GM18909 (cell line): ENCODE data around the gene POM121C.
A peak's percentile ranks its signal among the peaks of the same experiment; 100 is the strongest.
"Not testable (repeated sequence)": the region's sequence is repeated elsewhere in the genome, so short reads cannot be mapped to it uniquely, and the experiment has no call there.

Experiments
- ATAC-seq: cut with Tn5 transposase; IDR thresholded peaks from one replicate; pipeline ENCODE4 v1.9.1; 2021; ENCODE audit warnings: mild to moderate bottlenecking; ENCODE audit not compliant: unreplicated experiment, poor library complexity

POM121C gene

GRCh38 chr7:75442101-75442464 lies 44.0 kb downstream of the POM121C start:
- ATAC-seq: peak; percentile 51

DNA sequence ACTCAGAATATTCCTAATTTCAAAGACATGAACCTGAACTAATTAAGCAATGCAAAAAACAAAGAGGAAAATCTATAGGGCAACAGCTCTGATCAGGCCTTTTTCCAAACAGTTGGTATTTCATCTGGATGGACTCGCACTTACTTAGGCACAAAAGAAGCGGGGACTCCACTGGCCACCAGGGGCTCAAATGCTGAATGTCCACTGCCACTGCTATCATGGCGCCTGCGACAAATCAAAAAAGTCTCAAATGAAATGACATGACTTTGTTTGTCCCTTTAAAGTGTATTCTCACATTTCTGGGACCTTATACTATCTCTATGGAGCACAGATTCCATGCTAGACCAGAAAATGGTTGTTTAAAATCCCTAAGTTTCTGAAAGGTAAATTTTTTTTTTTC lies 47.1 kb downstream of the POM121C start:
- not testable (repeated sequence) for ATAC-seq

DNA sequence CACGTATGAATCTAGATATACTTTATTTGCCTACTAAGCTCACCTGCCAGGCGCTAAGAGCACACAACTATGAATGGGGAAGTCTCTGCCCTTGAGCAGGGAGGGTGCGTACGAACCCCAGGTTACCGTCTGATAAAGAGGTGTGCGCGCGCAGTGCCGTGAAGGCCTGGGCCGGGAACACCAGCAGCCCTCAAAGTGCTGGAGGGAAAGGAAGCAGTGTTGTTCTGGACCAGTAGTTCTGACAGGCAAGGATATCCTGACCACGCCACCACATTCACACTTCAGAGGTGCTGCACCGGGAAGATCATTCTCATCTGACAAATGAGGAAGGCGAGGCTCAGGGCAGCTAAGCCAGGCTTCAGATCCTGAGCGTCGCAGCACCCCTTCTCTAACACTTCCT lies 62.6 kb downstream of the POM121C start:
- ATAC-seq: not testable (repeated sequence)

DNA sequence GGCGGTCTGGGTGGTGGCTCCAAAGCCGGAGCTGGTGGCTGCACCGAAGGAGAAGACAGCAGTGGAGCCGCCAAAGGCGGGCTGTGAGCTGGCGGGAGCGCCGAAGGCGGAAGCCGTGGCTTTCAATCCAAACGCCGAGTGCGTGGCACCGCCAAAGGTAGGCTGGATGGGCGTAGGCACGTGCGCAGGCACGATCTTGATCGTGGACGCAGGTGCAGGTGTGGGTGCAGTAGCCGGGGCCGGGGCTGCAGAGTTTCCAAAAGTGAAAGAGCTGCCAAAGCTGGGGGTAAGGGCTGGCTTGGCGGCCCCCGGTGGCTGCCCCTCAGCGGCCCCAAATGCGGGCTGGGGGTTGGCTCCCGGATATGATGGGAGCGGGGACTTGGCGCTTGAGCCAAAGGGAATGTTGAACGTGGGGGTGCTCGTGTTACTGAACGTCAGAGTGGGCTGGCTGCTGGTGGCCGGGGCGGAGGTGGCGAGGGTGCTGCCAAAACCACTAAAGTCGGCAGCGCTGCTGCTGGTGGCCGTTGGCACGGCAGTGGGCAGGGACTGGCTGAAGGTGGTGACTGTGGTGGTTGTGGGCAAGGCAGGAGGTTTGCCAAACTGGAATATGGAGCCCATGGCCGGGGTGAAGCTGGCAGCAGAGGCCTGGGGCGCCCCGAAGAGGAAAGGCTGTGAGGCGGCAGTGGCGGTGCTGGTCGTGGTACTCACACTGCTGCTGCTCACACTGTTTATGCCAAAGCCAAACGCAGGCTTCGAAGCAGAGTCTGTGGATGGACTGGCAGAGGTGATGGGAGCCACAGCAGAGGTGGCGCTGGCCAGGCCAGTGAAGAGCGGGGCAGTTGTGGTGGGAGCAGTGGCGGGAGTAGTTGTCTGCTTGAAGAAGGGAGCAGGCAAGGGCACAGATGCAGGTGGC lies 64.0 kb downstream of the POM121C start:
- ATAC-seq: not testable (repeated sequence)

- ATAC-seq: not testable (repeated sequence)
Observed at GRCh38 chr7:75420152-75420551, 65.9 kb downstream of the POM121C start.

GRCh38 chr7:75419693-75420092 lies 66.4 kb downstream of the POM121C start:
- ATAC-seq: not testable (repeated sequence)

DNA sequence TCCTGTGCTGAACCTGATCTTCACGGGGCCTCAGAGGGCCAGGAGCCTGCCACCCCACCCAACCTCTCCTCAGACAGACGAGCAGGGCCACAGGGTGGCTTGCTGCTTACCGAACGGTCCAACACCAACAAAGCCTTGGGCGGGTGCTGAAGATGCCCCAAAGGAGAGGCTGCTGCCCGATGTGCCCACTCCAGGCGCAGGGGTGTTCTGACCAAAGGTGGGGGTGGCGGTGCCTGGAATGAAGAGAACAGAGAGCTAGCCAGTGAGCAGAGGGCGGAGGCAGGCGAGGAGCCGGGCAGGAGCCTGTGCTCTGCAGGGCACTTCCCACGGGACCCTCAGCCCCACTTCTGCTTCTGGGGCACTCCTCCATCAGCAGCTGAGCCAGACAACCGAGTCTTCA lies 66.9 kb downstream of the POM121C start:
- ATAC-seq: not testable (repeated sequence)

- not testable (repeated sequence) for ATAC-seq
Observed at GRCh38 chr7:75418292-75418858, 67.7 kb downstream of the POM121C start.

GRCh38 chr7:75416787-75417186 lies 69.3 kb downstream of the POM121C start:
- ATAC-seq: not testable (repeated sequence)

GRCh38 chr7:75415829-75416373 lies 70.2 kb downstream of the POM121C start:
- not testable (repeated sequence) for ATAC-seq

GRCh38 chr7:75415428-75415817 lies 70.7 kb downstream of the POM121C start:
- not testable (repeated sequence) for ATAC-seq

- not testable (repeated sequence) for ATAC-seq
Observed at GRCh38 chr7:75414708-75415427, 71.2 kb downstream of the POM121C start.

GRCh38 chr7:75414204-75414603 lies 71.9 kb downstream of the POM121C start:
- ATAC-seq: not testable (repeated sequence)

GRCh38 chr7:75410823-75411173 lies 75.3 kb downstream of the POM121C start:
- ATAC-seq: peak; percentile 4

DNA sequence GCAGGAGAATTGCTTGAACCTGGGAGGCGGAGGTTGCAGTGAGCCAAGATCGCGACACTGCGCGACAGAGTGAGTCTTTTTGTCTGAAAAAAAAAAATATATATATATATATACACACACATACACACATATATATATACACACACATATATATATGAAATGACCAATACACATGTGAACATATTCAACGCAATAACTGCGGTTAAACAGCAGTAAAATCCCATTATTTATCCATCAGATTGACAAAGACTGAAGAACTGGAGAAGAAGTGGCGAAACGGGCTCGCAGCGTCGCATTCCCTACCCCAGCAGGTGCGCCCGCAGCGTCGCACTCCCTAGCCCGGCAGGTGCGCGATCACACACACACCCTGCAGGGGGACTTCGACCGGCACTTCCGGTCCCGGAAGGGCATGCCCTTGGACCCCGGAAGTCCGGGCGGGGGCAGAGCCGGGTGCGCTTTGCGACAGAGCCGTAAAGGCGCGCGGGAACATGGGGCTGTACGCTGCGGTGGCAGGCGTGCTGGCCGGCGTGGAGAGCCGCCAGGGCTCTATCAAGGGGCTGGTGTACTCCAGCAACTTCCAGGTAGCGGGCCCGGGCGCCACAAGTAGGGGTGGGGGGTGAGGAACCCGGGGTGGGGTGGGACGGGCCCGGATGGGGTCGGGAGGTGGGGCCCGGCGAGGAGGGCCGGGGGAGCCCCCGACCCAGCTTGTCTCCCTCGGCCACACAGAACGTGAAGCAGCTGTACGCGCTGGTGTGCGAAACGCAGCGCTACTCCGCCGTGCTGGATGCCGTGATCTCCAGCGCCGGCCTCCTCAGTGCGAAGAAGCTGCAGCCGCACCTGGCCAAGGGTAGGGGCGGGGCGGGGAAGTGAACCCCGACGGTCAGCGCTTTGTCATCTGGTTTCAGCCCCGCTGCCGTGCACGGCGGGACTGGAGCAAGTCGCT lies 75.9 kb downstream of the POM121C start:
- ATAC-seq: peak; percentile 93

DNA sequence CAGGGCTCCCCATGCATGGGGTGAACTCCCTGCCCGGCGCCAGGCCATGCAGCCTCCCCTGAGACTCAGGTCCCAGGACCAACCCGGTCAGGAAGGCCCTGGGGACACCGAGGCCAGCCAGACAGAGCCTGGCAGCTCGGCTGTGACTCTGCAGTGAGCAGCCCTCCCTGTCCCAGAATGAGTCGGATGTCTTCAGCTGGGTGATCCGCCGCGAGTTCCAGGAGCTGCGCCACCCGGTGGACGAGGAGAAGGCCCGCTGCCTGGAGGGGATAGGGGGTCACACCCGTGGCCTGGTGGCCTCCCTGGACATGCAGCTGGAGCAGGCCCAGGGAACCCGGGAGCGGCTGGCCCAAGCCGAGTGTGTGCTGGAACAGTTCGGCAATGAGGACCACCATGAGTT lies 81.4 kb downstream of the POM121C start:
- not testable (repeated sequence) for ATAC-seq

DNA sequence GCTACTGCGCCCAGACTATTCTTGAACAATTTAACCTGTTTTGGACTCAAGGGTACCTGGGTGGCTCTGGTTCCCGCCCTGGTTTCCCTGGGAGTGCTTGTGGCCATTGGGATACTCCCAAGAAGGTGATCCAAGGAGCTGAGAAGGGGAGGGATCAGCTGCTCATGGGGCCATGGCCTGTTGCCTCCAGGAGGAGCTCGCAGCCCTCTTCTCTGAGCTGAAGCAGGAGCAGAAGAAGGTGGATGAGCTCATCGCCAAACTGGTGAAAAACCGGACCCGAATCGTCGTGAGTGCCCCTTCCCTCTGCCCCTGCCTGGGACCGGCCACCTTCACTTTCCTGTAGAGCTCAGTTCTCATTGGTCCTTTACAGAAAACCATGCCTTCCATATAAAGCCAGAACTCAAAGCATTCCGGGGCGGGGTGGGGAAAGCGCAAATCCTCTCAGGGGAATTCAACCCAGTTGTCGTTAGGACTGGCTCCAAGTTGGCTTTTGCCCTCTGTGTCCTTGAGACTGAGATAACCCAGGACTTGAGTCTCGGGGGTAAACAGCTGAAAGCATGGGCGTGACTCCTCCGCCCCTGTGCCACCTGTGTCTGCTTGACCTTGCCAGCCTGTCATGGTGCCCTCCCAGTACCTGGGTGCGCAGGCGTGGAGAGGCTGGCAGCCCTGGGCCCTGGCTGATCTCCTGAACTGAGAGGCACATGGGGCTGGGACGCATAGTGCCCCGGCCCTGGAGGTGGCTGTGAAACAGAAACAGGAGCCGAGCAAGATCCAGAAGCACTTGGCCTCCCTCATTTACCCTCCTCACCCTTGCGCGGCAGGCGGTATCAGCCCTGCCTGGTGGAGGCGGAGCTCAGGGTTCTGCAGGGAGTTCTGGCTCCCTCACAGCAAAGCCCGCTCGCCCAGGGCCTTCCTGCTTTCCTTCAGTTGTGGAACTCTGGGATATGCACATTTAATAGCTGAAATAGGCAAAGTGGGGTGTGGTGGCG lies 82.3 kb downstream of the POM121C start:
- ATAC-seq: not testable (repeated sequence)

DNA sequence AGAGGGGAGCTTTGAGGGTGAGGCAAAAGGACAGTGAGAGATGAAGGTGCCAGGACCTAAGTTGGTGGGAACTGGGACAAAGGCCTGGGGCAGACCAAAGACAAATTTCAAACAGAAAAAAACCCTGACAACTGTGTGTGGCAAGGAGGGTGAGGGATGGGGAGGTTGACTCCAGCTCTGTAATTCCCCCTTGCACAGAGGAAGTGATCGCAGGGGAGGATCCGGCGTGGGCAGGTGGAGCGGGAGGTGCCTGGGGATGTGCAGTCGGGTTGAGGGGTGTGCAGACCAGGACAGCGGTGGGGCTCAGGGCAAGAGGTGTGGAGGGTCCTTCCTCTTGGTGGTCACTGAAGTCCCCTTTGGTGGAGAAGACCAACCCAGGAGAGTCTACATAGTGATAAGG lies 85.5 kb downstream of the POM121C start:
- ATAC-seq: not testable (repeated sequence)
